Cardiac fibroblast (primary cell): ENCODE measurements around the gene WFIKKN2.

Experiments
- DNase-seq, 2 donors: peaks; one replicate each; pipeline versions ENCODE4 v3.0.0 to v3.0.0-alpha.2; 2010; ENCODE audit warnings: low read depth in 2 of 2
- H3K4me3 ChIP-seq, 2 donors: replicated peaks in 1 of 2; 1 replicate in 1 of 2; 2 replicates in 1 of 2; pipeline ENCODE4 v1.5.1; 2011; ENCODE audit warnings: low read depth in 2 of 2, low read length in 2 of 2, mild to moderate bottlenecking in 2 of 2, moderate library complexity in 1 of 2
- CTCF ChIP-seq: IDR thresholded peaks from one replicate; pipeline ENCODE4 v1.5.1; 2011; ENCODE audit warnings: low read depth, mild to moderate bottlenecking, low read length, inconsistent platforms

The WFIKKN2 gene

DNA sequence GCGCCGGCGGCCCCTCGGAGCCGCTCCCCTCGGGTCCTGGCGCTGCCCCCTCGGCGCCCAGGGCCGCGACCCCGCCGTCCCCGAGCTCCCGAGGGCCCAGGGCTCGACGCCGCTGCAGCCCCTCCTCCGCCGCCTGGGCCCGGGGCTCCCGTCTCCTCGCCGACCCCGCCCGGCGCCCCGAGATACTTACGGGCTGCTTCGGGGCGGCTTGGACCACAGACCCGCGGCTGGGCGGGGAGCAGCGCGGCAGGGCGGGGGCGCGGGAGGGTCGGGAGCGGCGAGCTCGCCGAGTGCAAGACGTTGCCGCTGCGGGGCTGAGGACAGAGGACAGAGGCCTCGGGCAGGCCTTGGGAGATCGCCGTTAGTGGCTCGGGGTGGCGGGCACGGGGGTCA lies 30.5 kb downstream of the WFIKKN2 start:
- peak overlapping the region; percentile 73 to 78 for H3K4me3 ChIP-seq
- no peak for TF ChIP-seq CTCF
- no peak for DNase-seq

- no peak for TF ChIP-seq CTCF
- peak within 1 kb of the TSS; percentile 73 to 78 for H3K4me3 ChIP-seq
- DNase-seq, result peak; percentile 95 to 99
These were observed 31.0 kb downstream of the WFIKKN2 start, which contains the start of gene TOB1 for GRCh38 chr17:50866261-50866949. TOB1 (minus strand) TSS chr17:50866354; CDS start chr17:50864017, 2,337 bp downstream.

DNA sequence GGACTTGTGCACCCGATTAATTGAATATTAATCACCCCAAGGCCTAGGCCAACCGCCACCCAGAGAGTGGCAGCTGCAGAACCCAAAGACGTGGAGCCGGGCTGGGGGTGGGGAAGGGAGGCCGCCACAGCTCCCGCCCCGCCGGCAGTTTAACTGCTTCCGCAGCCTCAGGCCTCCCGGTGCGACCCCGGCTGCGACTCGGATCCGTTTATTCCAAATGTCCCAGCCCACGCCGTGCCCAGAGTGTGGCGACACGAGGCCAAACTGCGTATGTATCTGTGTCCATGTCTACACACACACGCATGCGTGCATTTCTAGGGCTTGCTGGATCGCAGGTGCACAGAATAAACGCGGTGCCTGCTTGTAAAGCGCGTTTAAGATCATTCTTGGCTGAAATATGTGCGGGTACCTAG lies 31.6 kb downstream of the WFIKKN2 start:
- DNase-seq, result no peak
- no peak for TF ChIP-seq CTCF
- H3K4me3 ChIP-seq, result peak overlapping the region; percentile 70 to 74

GRCh38 chr17:50867363-50868139 lies 32.2 kb downstream of the WFIKKN2 start:
- peak; percentile 93 to 95 for DNase-seq
- peak overlapping the region; percentile 70 to 74 for H3K4me3 ChIP-seq
- no peak for TF ChIP-seq CTCF

- peak overlapping the region; percentile 70 to 74 for H3K4me3 ChIP-seq
- DNase-seq, result no peak
- no peak for TF ChIP-seq CTCF
These were observed 32.7 kb downstream of the WFIKKN2 start for GRCh38 chr17:50868140-50868438.

DNA sequence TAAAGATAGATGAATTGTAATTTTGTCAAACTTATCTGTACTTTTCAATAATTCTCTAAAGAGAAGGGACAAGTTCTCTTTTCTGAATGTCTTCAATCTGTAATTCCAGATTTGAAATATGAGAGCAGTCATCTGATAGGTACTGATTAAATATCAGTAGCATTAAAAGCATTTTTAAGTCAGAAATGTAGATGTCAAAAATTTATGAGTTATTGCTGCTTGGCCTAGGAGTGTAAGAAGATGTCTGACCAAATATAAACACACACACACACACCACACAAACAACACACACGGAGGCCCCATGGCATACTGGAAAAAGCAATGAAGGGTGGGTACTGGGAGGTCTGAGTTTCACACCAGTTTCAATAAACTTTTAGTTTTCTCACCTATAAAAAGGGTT lies 33.2 kb downstream of the WFIKKN2 start:
- no peak for TF ChIP-seq CTCF
- H3K4me3 ChIP-seq, result no peak overlapping the region
- no peak for DNase-seq

DNA sequence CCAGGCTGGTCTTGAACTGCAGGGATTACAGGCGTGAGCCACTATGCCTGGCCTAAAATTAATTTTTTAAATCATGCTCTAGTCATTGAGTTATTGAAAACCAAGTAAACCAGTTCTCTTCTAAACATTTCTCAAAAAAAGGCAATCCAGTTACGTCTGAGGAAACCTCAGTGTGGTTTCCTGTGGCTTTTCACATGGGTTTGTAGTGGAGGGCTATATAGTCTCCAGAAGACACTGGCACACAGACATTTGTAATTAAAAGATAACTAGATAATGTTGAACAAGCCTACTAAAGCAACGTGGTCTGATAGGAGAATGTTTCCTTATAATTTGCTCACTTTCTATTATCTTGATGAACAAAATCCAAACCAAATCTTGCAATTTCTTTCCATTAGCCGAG lies 36.0 kb downstream of the WFIKKN2 start:
- TF ChIP-seq CTCF, result no peak
- DNase-seq, result no peak
- no peak overlapping the region for H3K4me3 ChIP-seq
